SU-DHL-6 (cell line): ENCODE results near the gene KCTD10.

Experiments used
- CTCF ChIP-seq: fragments of 200-600 bp; sonication (generic); IDR thresholded peaks from one replicate; pipeline ENCODE4 v1.5.1; 2017; ENCODE audit warnings: antibody characterized with exemption, mild to moderate bottlenecking, low read length, moderate library complexity; ENCODE audit not compliant: insufficient read depth, poor library complexity, severe bottlenecking
- EZH2phosphoT487 ChIP-seq: fragments of 200-600 bp; sonication (generic), shearing (Covaris generic); conservative IDR thresholded peaks from 2 replicates; pipeline ENCODE4 v1.6.1; 2018; ENCODE audit warnings: mild to moderate bottlenecking, antibody characterized with exemption, low read length, moderate library complexity, mixed read lengths

GRCh38 chr12:109455706-109456105 lies 21.4 kb downstream of the KCTD10 start:
- TF ChIP-seq CTCF = no peak
- TF ChIP-seq EZH2phosphoT487 = no peak
